LNCAP (cell line): ENCODE data around the gene FOXP1.

Experiments used
- CTCF ChIP-seq: fragments of 450-650 bp; IDR thresholded peaks from 2 replicates; pipeline ENCODE4 v1.5.1; 2017; ENCODE audit warnings: mild to moderate bottlenecking

The FOXP1 gene

GRCh38 chr3:71537211-71537611, 46.3 kb downstream of the FOXP1 start:
- TF ChIP-seq CTCF: no peak

GRCh38 chr3:71536376-71536965, 47.1 kb downstream of the FOXP1 start:
- no peak for TF ChIP-seq CTCF

GRCh38 chr3:71533588-71533987, 49.9 kb downstream of the FOXP1 start:
- no peak for TF ChIP-seq CTCF

GRCh38 chr3:71532639-71533395, 50.7 kb downstream of the FOXP1 start:
- no peak for TF ChIP-seq CTCF

- TF ChIP-seq CTCF: no peak
Measured at GRCh38 chr3:71530903-71531530, 52.5 kb downstream of the FOXP1 start.

GRCh38 chr3:71528816-71529215, 54.7 kb downstream of the FOXP1 start:
- no peak for TF ChIP-seq CTCF

- no peak for TF ChIP-seq CTCF
Measured at GRCh38 chr3:71525391-71525790, 58.1 kb downstream of the FOXP1 start.
